NCI-H187 (cell line): ENCODE results near the gene SF3B2.
"Not testable (repeated sequence)": the region's sequence is repeated elsewhere in the genome, so short reads cannot be mapped to it uniquely, and the experiment has no call there.

Experiments
- DNase-seq, 2 experiments: peaks; one replicate each; lab custom pipeline; 2025; lab: John Stamatoyannopoulos, UW

The SF3B2 gene

DNA sequence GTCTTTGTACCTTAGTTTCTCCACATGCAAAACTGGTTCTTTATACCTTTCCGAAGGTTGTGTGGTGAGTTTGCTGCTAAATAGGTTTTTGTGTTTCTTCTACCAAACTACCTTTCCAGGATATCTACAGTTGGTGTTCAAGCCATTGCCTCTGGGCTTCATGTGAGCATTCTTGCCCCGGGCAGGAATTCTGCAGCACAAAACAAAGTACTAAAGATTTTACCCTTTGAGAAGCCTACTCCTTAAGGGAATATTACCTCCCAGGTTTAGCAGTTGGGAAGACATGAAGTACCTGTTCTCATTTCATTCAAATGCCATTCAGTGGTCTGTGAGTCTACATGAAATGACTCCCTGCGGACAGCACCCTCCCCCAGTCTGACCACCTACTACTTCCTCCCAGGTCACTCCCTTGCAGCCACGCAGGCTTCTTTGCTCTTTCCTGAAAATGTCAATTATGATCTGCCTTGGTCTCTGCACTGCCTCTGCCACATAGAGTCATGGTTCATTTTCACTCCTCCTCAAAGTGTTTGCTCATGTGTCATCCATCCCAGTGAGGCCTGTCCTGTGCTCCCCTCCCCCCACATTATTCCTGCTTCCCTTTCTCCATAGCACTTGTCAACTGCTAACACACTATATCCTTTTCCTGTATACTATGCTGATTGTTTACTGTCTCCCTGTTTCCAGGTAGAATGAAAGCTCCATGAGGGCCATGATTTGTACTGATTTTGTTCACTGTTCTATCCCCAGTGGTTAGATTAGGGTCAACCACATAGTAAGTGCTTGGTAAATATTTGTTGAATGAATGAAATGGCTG, 54.8 kb downstream of the SF3B2 start:
- DNase-seq, result no peak

DNA sequence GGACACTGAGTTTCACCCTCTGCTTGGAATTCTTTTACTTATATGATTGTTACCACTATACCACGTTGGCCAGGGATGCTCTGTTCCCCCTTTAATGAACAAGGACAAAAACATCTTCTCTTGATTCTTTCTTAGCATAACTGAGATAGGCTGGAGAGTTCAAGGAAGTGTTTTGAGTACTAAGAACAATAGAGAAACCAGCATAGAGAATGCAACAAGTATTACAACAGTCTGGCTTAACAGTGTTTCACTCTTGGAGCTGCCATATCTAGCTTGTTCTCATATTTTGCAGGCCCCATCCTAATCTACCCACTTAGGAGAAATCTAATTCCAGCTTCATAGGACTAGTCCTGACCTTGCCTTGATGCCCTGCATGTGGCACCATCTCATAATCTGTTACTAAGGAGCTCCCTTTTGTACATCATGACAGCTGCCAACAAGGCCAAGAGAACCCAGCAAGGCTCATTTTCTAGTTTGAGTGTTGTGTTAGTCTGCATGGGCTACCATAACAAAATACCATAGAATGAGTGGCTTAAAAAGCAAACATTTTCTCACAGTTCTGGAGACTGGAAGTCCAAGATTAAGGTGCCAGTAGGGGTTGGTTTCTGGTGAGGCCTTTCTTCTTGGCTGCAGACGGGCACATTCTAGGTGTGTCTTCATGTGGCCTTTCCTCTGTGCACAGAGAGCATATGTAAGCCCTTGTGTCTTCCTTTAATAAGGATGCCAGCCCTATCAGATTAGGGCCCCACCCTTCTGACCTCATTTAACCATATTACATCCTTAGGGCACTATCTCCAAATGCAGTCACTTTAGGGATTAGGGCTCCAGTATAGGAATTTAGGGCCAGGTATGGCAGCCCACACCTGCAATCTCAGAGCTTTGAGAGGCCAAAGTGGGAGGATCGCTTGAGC, 55.7 kb downstream of the SF3B2 start:
- no peak for DNase-seq

DNA sequence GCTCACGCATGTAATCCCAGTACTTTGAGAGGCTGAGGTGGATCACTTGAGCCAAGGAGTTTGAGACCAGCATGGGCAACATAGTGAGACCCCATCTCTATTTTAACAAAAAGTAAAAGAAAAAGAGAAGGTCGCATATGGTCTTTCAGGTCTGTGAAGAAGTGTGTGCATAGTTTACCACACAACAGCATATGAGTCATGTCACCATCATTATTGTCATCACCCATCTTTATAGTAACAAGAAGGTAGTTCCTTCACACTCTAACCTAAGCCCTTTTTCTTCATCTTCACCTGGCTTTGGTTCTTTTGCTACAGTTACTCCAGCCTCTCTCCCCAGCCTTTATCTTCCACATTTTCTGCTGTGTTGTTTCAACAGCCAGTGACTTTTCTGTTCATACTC, 57.1 kb downstream of the SF3B2 start:
- DNase-seq, result no peak

DNA sequence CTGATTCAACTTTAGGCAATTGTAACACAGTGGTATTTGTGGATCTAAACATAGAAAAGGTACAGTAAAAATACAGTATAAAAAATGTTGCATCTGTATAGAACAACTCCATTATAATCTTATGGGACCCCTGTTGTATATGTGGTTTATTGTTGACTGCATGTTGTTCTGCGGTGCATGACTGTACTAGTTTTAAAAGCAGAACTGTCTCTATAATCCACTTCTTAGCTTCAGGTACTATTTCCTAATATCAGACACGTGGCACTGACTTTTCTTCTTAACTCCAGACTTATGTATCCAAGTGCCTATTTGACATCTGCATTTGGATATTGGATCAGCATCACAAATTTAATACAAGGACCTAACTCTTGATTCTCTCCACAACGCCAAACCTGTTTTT, 59.0 kb downstream of the SF3B2 start:
- no peak for DNase-seq

DNA sequence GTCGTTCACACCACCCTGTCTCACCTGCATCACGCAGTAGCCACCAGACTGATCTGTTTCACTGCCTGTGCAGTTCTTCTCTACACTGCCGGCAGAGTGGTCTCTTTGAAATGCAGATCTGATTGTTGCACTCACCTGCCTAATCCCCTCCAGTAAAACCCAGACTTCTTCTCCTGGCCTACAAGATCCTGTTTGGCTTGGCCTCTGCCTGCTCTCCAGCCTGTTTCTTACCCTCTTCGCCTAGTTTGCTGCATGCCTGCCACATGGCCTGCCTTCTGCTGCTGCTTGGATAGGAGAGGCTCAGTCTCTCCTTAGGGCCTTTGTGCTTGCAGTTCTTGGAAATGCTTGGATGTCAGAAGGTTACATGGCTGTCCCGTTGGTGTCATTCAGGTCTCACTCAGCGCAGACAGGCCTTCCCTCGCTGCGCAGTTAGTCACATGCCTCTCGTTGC, 59.9 kb downstream of the SF3B2 start:
- DNase-seq, result no peak

DNA sequence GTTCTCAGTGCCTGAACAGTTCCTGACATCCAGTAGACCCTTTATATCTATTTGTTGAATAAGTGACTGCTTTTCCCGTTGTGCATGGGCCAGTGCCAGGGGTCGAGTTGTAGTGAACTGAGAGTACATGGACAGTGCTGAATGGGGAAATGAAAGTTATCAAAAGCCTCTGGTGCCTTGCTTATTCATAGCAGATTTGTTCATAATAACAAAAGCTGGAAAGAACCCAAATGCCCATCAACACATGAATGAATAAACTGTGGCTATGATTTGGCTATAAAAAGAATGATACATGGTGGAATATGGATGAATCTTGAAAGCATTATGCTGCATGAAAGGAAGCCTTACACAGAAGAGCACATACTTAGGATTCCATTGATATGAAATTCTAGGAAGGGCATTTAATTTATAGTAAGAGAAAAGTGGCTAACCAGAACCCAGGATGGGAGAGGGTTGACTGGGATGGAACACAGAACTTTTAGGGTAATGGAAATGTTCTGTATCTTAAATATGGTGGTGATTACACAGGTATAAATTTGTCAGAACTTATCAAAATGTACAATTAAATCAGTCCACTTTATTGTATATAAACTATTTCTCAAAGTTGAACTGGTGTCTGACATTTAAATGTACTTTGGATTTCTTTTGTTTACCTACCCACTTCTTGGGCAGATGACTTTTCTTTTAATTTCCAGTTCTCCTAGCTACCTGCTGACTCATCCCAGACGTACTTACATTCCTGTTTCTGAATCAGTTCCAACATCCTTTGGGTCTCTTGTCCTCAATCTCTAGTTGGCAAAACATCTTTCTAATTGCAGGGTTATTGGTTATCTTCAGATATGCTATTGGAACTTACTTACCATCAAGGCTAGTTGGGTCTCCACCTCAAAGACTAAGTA, 60.7 kb downstream of the SF3B2 start:
- DNase-seq, result no peak

DNA sequence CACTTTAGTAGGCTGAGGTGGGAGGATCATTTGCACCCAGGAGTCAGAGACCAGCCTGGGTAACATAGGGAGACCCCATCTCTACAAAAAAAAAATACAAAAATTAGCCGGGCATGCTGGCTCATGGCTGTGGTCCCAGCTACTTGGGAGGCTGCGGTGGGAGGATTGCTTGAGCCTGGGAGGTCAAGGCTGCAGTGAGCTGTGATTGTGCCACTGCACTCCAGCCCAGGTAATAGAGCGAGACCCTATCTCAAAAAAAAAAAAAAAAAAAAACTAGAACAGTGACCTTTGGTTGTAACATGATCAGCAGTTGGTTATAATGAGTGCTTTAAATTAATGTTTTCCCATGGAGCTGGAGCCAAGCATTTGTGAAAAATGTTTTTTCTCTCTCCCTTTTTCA, 62.8 kb downstream of the SF3B2 start:
- not testable (repeated sequence) for DNase-seq

DNA sequence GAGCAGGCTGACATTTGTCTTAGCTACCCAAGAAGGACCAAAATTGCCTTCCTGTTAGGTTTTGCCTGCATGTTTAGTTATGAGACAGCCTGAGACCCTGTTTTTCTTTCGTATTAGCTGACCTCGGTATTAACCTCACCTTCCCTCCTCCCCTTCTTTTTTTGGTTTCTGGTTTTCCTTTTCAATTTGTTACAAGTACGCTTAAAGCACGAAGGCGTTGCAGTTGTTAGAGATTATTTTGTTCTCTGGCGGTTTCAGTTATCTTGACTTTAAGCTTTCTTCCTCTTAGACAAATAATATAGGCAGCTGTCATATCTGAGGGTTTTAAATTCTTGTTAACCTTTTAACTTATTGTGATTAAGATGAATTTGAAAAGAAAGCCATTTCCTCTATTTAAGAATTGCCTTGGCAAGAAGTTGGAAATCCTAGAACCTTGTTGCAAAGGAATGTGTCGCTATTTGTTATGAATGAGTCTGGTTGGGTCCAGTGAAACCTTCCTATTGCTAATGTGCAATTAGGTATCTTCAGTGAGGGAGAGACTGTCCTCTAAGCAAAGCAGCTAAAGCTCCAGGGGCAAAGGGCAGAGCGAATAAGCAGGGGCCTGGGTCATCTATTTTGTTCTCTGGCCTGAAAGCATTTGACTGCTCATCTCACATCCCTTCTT, 63.6 kb downstream of the SF3B2 start:
- DNase-seq, result no peak

DNA sequence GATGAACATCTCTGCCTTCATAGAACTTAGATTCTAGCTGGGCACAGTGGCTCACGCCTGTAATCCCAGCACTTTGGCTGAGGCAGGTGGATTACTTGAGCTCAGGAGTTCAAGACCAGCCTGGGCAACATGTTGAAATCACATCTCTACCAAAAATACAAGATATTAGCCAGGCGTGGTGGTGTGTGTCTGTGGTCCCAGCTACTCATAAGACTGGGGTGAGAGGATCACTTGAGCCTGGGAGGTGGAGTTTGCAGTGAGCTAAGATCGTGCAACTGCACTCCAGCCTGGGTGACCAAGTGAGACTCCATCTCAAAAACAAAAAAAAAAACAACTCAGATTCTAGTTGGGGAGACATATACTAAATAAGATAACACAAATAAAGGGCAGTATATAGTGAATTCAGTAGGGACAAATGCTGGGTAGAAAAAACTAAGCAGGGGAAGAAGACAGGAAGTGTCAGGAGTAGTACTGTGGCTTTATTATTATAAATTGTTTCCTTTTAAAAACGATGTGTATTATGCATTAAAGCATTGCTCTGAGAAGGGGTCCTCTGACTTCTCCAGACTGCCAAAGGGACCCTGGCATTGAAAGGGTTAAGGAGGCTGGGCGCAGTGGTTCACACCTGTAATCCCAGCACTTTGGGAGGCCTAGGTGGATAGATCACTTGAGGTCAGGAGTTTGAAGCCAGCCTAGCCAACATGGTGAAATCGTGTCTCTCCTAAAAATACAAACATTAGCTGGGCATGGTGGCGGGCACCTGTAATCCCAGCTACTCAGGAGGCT, 64.6 kb downstream of the SF3B2 start:
- no peak for DNase-seq

DNA sequence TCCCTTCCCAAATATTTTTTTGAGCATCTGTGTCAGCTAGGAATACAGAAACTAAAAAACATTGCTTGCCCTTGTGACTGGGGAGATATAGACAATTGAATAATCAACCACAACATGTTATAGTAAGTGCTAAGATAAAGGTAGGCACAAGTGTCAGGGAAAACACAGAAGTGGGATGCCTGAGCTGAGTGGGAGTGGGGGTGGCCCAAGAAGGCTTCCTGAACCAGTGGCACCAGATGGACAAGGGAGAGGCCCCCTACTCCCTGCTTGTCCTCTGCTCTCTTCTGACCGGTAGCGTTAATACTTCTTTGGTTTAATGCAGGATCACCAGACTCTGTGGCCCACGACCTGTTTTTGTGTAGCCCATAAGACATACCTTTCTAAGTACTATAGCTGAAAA, 66.7 kb downstream of the SF3B2 start:
- DNase-seq, result no peak
